ENCODE data around the gene FIBIN. TPM values are rescaled to one million over a fixed set of nuclear protein-coding genes. Genes with fewer than 3 reads are reported as not detected.
"Not testable (repeated sequence)": the region's sequence is repeated elsewhere in the genome, so short reads cannot be mapped to it uniquely, and the experiment has no call there.

The FIBIN gene
- total RNA-seq, 3 donors from 2014 or later, result 0.84 to 21.3 (median 2.8) TPM

GRCh38 chr11:26995701-26996460 is 2.0 kb downstream of the FIBIN start:
- Histone ChIP-seq H3K4me1 (ENCODE audit: low read depth) (no peaks in the 10 kb centered on the region), H3K9me3 (no peaks in the 10 kb centered on the region), H3K36me3 (ENCODE audit: low read depth) (no peaks in the 10 kb centered on the region), H3K4me3 (no peak overlapping the region)
- DNase-seq, result no peak
- intact Hi-C loops (cut with DNase I, micrococcal nuclease), result no loop called here
- no peak for ATAC-seq
- TF ChIP-seq, protein P1, sequence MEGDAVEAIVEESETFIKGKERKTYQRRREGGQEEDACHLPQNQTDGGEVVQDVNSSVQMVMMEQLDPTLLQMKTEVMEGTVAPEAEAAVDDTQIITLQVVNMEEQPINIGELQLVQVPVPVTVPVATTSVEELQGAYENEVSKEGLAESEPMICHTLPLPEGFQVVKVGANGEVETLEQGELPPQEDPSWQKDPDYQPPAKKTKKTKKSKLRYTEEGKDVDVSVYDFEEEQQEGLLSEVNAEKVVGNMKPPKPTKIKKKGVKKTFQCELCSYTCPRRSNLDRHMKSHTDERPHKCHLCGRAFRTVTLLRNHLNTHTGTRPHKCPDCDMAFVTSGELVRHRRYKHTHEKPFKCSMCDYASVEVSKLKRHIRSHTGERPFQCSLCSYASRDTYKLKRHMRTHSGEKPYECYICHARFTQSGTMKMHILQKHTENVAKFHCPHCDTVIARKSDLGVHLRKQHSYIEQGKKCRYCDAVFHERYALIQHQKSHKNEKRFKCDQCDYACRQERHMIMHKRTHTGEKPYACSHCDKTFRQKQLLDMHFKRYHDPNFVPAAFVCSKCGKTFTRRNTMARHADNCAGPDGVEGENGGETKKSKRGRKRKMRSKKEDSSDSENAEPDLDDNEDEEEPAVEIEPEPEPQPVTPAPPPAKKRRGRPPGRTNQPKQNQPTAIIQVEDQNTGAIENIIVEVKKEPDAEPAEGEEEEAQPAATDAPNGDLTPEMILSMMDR (IDR thresholded peaks at IDR 0.05), result no peak

DNA sequence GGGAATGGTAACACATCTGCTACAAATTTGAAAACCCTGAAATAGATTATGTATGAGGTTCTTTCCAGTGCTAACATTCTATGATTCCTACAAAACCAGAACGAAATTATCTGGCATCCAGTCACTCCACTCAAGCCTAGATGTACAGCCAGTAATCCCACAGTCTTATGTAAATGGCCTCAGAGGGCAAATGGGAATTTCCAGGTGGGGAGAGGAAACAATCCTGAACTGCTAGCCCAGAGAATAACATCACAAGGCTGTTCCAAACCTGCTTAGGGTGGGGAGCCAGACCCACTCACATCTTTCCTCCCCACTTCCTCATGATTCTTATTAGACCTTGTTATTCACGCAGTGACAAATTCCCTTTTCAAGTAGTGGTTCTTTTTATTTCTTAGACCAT is 3.5 kb downstream of the FIBIN start:
- H3K4me3 ChIP-seq, result no peak overlapping the region
- DNase-seq, result no peak
- H3K9me3 ChIP-seq, result no peaks in the 10 kb centered on the region
- H3K36me3 ChIP-seq (ENCODE audit: low read depth), result no peaks in the 10 kb centered on the region
- H3K4me1 ChIP-seq (ENCODE audit: low read depth), result no peaks in the 10 kb centered on the region
- intact Hi-C loops (cut with DNase I, micrococcal nuclease), result no loop called here
- TF ChIP-seq, protein P1 (IDR thresholded peaks at IDR 0.05), result no peak
- no peak for ATAC-seq

DNA sequence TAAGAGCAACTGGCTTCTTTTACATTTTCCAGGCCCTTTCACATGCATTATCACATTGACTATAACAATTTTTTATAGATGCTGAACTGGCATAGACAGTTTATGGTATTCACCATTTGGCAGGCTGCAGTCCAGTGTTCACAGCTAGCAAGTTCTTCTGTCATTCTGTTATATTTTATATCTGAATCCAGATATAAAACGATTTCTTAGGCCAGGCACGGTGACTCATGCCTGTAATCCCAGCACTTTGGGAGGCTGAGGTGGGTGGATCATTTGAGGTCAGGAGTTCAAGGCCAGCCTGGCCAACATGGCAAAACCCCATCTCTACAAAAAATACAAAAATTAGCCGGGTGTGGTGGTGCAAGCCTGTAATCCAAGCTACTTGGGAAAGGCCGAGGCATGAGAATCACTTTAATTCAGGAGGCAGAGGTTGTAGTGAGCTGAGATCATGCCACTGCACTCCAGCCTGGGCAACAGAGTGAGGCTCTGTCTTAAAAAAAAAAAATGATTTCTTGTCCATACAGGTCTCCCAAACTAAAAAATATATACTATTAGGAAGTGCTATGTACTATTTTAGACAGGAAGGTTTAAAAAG is 7.3 kb downstream of the FIBIN start:
- H3K36me3 ChIP-seq (ENCODE audit: low read depth); DNase-seq; H3K4me3 ChIP-seq; H3K4me1 ChIP-seq (ENCODE audit: low read depth); H3K9me3 ChIP-seq; ATAC-seq; intact Hi-C loops (cut with DNase I, micrococcal nuclease): not testable (repeated sequence)

DNA sequence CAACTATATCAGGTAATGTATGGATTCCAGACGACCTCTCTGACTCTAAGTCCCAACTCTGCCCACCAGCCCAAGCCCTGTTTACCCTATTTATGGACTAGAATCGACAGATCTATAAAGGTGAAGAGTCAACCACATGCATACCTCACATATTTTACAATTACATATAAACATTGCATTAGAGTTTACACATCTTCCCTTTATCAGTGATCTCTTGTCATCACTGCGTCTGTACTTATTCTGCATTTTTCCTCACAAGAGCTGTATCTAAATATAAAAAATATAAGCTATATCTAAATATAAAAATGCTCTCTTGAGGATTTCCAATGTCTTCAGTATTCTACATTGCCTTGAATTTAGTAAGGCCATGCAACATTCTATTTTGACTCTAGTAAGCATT is 8.5 kb downstream of the FIBIN start:
- intact Hi-C loops (cut with DNase I, micrococcal nuclease), result no loop called here
- ATAC-seq (no peak), DNase-seq (no peak)
- TF ChIP-seq, protein P1 (IDR thresholded peaks at IDR 0.05), result no peak
- H3K36me3 ChIP-seq (ENCODE audit: low read depth), result no peaks in the 10 kb centered on the region
- H3K4me1 ChIP-seq (ENCODE audit: low read depth), result no peaks in the 10 kb centered on the region
- no peak overlapping the region for H3K4me3 ChIP-seq
- no peaks in the 10 kb centered on the region for H3K9me3 ChIP-seq

- no peaks in the 10 kb centered on the region for H3K36me3 ChIP-seq (ENCODE audit: low read depth)
- no peaks in the 10 kb centered on the region for H3K4me1 ChIP-seq (ENCODE audit: low read depth)
- H3K9me3 ChIP-seq, result no peaks in the 10 kb centered on the region
- ATAC-seq, result no peak
- TF ChIP-seq, protein P1 (IDR thresholded peaks at IDR 0.05), result no peak
- DNase-seq, result no peak
- intact Hi-C loops (cut with DNase I, micrococcal nuclease), result no loop called here
- H3K4me3 ChIP-seq, result no peak overlapping the region
These were observed 8.9 kb downstream of the FIBIN start for GRCh38 chr11:27002838-27003237.

- Histone ChIP-seq H3K4me1 (ENCODE audit: low read depth) (no peaks in the 10 kb centered on the region), H3K36me3 (ENCODE audit: low read depth) (no peaks in the 10 kb centered on the region), H3K9me3 (no peaks in the 10 kb centered on the region), H3K4me3 (no peak overlapping the region)
- TF ChIP-seq, protein P1 (IDR thresholded peaks at IDR 0.05), result no peak
- intact Hi-C loops (cut with DNase I, micrococcal nuclease), result no loop called here
- DNase-seq (no peak), ATAC-seq (no peak)
These were observed 10.2 kb downstream of the FIBIN start for GRCh38 chr11:27004103-27004502.
